ENCODE measurements around the gene RARRES2.

GRCh38 chr7:150321788-150322113 is 19.7 kb downstream of the RARRES2 start:
- TF ChIP-seq CTCF (IDR thresholded peaks at IDR 0.05; ENCODE audit: insufficient read depth, low read length, poor library complexity, severe bottlenecking) (no peak), EZH2phosphoT487 (conservative IDR thresholded peaks at IDR 0.05; ENCODE audit: low read length) (no peak)

Measured in SU-DHL-6 (cell line).